SK-N-MC (cell line): Measurements from ENCODE around the gene TMEM50B.
"Not testable (repeated sequence)": the region's sequence is repeated elsewhere in the genome, so short reads cannot be mapped to it uniquely, and the experiment has no call there.

Experiments
- DNase-seq: peaks from one replicate; pipeline ENCODE4 v3.0.0-alpha.2; 2011; ENCODE audit warnings: low read depth, low spot score
- H3K27ac ChIP-seq: fragments of 200-600 bp; sonication (generic); 2 replicates; pipeline ENCODE4 v1.5.1; 2016; ENCODE audit warnings: mixed run types
- H3K36me3 ChIP-seq: fragments of 200-600 bp; sonication (generic); 2 replicates; pipeline ENCODE4 v1.6.1; 2017; ENCODE audit warnings: antibody characterized with exemption, low read length, mixed read lengths; ENCODE audit not compliant: insufficient read depth
- H3K4me3 ChIP-seq: fragments of 200-600 bp; sonication (generic); 2 replicates; pipeline ENCODE4 v1.5.1; 2016
- H3K9ac ChIP-seq: fragments of 200-600 bp; sonication (generic); 2 replicates; pipeline ENCODE4 v1.8.0; 2017; ENCODE audit warnings: mixed run types, mixed read lengths; ENCODE audit not compliant: insufficient read length
- H3K9me3 ChIP-seq: fragments of 200-600 bp; sonication (generic); 2 replicates; pipeline ENCODE4 v1.6.1; 2017; ENCODE audit warnings: low read depth, mild to moderate bottlenecking, antibody characterized with exemption, low read length, moderate library complexity, mixed read lengths
- EZH2 ChIP-seq: fragments of 200-600 bp; sonication (generic); IDR thresholded peaks from one replicate; pipeline ENCODE4 v1.6.1; 2017; ENCODE audit warnings: antibody characterized with exemption
- FOXP2 ChIP-seq: optimal IDR thresholded peaks from 2 replicates; pipeline ENCODE3; 2011; ENCODE audit warnings: mild to moderate bottlenecking, moderate library complexity; ENCODE audit not compliant: insufficient read depth; ENCODE audit errors: extremely low read length, control extremely low read depth
- POLR2AphosphoS5 ChIP-seq: IDR thresholded peaks from 2 replicates; pipeline ENCODE4 v1.6.1; 2012; ENCODE audit warnings: mild to moderate bottlenecking, low read depth, low read length, borderline replicate concordance

Gene TMEM50B

DNA sequence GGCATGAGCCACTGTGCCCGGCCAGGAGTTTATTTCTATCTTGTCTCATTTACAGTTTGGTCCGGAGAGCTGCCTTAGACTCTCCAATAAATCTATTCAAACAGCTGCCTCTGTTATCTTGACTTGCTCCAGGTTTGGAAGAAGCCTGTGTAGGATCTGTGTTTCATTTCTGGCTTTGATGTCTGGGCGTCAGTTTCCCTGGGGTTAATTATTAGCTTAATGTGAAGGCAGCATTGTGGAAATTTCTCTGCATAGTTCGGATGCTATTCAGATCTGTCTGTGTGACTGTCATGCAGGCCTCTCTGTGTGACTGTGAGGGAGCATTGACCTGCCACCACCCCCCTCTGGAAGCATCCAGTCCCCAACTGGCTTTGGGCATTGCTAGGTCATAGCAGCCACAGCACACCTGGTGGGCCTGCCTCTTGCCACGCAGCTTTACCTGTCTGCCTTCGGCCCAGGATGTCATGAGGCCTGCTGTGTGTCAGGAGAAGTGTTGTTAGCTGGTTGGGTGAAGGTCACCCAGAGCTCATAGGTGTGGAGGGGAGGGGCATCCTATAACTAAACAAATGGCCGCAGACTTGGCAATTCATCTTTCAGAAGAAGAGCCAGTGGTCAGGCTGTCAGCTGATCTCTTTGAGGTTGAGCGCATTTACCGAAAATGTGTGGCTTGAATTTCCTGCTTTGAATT is 66.8 kb downstream of the TMEM50B start:
- Histone ChIP-seq H3K27ac (no peak overlapping the region), H3K9ac (no peak overlapping the region), H3K36me3 (peaks cover 24% of the 10 kb centered on the region), H3K4me3 (no peak overlapping the region), H3K9me3 (no peaks in the 10 kb centered on the region)
- TF ChIP-seq EZH2 (no peak), POLR2AphosphoS5 (no peak), FOXP2 (no peak)
- DNase-seq = no peak

GRCh38 chr21:33412439-33412831 is 67.3 kb downstream of the TMEM50B start:
- not testable (repeated sequence) for DNase-seq, H3K4me3 ChIP-seq, H3K9ac ChIP-seq, H3K9me3 ChIP-seq, H3K27ac ChIP-seq
- peaks cover 21% of the 10 kb centered on the region for H3K36me3 ChIP-seq

DNA sequence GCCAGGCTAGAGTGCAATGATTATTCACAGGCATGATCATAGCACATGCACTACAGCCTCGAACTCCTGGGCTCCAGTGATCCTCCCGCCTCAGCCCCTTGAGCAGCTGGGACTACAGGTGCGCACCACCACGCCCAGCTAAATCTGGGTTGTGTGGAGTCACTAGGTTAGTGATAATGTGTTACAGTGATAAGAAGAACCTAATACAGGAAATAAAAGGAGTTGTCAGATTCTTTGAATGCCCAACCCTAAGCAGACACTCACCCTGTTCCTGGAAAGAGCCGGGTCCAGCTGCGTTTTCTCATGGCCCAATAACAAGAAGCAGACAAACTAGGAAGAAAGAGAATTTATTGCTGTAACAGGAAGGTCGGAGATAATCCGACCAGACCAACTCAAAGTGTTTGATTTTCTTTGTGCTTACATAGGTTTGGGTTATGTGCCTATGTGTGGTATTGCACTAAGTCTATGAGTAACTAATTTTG is 67.8 kb downstream of the TMEM50B start:
- Histone ChIP-seq H3K36me3 (peaks cover 21% of the 10 kb centered on the region), H3K9me3 (no peaks in the 10 kb centered on the region), H3K27ac (no peak overlapping the region), H3K4me3 (no peak overlapping the region), H3K9ac (no peak overlapping the region)
- DNase-seq = no peak
- no peak for TF ChIP-seq FOXP2
- TF ChIP-seq EZH2 = no peak
- TF ChIP-seq POLR2AphosphoS5 = no peak

DNA sequence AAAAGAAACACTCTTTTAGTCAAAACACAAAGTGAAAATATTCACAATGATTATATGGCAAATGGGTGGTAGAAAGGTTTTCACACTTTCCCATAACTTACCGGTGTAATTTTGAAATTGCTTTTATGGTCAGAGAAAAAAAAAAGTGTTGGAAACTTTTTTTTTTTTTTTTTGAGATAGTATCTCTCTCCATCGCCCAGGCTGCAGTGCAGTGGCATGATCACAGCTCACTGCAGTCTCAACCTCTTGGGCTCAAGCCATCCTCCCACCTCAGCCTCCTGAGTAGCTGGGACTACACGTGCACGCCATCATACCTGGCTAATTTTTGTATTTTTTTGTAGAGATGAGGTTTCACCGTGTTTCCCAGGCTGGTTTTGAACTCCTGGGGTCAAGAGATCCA is 73.3 kb downstream of the TMEM50B start:
- no peak overlapping the region for H3K4me3 ChIP-seq
- H3K36me3 ChIP-seq = peaks cover 4% of the 10 kb centered on the region; the same call in 1 of the 2 replicates
- no peak for DNase-seq
- no peak for TF ChIP-seq POLR2AphosphoS5
- no peak for TF ChIP-seq EZH2
- H3K27ac ChIP-seq = no peak overlapping the region
- no peak overlapping the region for H3K9ac ChIP-seq
- no peaks in the 10 kb centered on the region for H3K9me3 ChIP-seq

GRCh38 chr21:33403786-33404585 is 75.8 kb downstream of the TMEM50B start:
- 0 out of 2 replicates have a peak, but pooled peaks cover 4% of the 10 kb centered on the region for H3K36me3 ChIP-seq
- no peak for TF ChIP-seq EZH2
- no peak for DNase-seq
- H3K9ac ChIP-seq = peak overlapping the region; percentile 90
- H3K9me3 ChIP-seq = no peaks in the 10 kb centered on the region
- H3K27ac ChIP-seq = no peak overlapping the region
- H3K4me3 ChIP-seq = peak overlapping the region; percentile 86

- DNase-seq = no peak
- Histone ChIP-seq H3K9ac (peak within 1 kb of the TSS; percentile 90), H3K4me3 (peak within 1 kb of the TSS; percentile 86), H3K36me3 (0 out of 2 replicates have a peak, but pooled peaks cover 4% of the 10 kb centered on the region), H3K9me3 (no peaks in the 10 kb centered on the region), H3K27ac (peak within 1 kb of the TSS; percentile 76)
- no peak for TF ChIP-seq EZH2
- no peak for TF ChIP-seq FOXP2
- no peak for TF ChIP-seq POLR2AphosphoS5
Measured at GRCh38 chr21:33403128-33403785, 76.5 kb downstream of the TMEM50B start, which contains the start of gene IFNGR2. TSS of gene IFNGR2 (plus strand) at chr21:33403413. CDS start at chr21:33403544, 131 bp downstream.

DNA sequence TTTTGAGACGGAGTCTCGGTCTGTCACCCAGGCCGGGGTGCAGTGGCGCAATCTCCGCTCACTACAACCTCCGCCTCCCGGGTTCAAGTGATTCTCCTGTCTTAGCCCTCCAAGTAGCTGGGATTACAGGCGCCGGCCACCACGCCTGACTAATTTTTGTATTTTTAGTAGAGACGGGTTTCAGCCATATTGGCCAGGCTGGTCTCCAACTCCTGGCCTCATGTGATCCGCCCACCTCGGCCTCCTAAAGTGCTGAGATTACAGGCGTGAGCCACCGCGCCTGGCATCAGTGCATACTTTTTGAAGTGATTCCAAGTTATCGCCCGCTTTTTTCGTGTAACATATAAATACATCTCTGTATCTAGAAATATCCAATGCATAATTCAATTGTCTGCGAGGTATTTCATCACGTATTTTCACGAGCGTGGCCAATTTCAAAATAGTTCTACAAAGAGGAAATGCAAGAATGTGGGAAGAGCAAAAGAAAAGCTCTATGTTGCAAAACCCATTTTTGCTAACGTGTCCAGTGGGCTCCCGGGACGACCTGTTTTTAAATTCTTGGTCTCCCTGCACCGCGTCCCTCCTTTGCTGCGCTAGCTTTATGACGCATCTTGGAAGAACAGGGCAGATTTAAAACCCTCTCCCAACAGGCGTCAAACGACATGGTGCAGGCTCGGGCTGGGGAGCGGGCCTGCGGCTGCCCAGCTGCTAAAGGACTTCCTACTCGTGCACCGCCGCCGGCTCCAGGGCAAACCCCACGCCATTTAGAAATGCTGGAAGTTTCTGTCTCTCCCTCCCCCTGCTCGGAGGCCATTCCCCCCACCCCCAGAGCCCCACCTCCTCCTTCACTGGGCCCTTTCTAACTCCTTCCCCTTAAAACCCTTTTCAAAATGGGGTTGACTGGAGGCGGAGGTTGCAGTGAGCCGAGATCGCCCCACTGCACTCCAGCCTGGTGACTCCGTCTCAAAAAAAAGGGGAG is 77.5 kb downstream of the TMEM50B start:
- Histone ChIP-seq H3K36me3 (0 out of 2 replicates have a peak, but pooled peaks cover 4% of the 10 kb centered on the region), H3K27ac (peak overlapping the region; percentile 76), H3K9me3 (no peaks in the 10 kb centered on the region), H3K9ac (peak overlapping the region; percentile 74), H3K4me3 (peak overlapping the region; percentile 86)
- TF ChIP-seq POLR2AphosphoS5 = peak; percentile 17; the same call in 1 of the 2 replicates
- no peak for TF ChIP-seq EZH2
- no peak for TF ChIP-seq FOXP2
- no peak for DNase-seq
